ENCODE measurements around the gene GLP1R. TPM values are rescaled to one million over a fixed set of nuclear protein-coding genes. Genes with fewer than 3 reads are reported as not detected.

Gene GLP1R
- total RNA-seq, 4 donors from 2014 or later: not detected

DNA sequence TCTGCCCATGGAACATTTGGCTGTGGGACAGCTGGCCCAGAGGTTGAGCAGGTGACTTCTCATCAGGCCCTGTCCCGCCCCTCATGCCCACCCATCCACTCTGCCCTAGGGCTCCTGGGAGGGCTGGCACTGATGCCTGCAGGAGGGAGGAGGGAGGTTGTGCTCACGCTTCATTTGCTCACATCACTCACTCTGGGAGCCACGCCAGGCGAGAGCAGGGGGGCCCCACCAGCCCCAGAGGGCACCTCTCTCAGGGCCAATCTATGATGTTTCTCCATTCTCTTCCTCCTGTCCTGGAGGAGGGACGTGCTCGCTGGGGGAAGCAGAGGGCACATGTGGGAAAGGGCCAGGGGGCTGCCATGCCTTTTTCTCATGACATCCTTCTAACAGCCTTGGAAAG, 10.9 kb upstream of the GLP1R start:
- intact Hi-C loops (cut with DNase I): no loop called here
- Histone ChIP-seq H3K4me1 (no peaks in the 10 kb centered on the region), H3K27me3 (peaks cover 0 to 87% (median 3%) of the 10 kb centered on the region in 4 donors), H3K9me3 (no peaks in the 10 kb centered on the region), H3K27ac (replicated peaks in 1 of 4) (no peak overlapping the region), H3K36me3 (no peaks in the 10 kb centered on the region), H3K4me3 (no peak overlapping the region)
- DNase-seq (ENCODE audit: extremely low spot score): no peak
- TF ChIP-seq, protein P1, sequence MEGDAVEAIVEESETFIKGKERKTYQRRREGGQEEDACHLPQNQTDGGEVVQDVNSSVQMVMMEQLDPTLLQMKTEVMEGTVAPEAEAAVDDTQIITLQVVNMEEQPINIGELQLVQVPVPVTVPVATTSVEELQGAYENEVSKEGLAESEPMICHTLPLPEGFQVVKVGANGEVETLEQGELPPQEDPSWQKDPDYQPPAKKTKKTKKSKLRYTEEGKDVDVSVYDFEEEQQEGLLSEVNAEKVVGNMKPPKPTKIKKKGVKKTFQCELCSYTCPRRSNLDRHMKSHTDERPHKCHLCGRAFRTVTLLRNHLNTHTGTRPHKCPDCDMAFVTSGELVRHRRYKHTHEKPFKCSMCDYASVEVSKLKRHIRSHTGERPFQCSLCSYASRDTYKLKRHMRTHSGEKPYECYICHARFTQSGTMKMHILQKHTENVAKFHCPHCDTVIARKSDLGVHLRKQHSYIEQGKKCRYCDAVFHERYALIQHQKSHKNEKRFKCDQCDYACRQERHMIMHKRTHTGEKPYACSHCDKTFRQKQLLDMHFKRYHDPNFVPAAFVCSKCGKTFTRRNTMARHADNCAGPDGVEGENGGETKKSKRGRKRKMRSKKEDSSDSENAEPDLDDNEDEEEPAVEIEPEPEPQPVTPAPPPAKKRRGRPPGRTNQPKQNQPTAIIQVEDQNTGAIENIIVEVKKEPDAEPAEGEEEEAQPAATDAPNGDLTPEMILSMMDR (IDR thresholded peaks at IDR 0.05): no peak
- TF ChIP-seq POLR2AphosphoS5 (IDR thresholded peaks at IDR 0.05) (no peak), EP300 (IDR thresholded peaks at IDR 0.05) (no peak), POLR2A (IDR thresholded peaks at IDR 0.05; ENCODE audit: low read depth) (no peak)
- 71% methylated on average over 6 of the region's 6 CpGs for WGBS

DNA sequence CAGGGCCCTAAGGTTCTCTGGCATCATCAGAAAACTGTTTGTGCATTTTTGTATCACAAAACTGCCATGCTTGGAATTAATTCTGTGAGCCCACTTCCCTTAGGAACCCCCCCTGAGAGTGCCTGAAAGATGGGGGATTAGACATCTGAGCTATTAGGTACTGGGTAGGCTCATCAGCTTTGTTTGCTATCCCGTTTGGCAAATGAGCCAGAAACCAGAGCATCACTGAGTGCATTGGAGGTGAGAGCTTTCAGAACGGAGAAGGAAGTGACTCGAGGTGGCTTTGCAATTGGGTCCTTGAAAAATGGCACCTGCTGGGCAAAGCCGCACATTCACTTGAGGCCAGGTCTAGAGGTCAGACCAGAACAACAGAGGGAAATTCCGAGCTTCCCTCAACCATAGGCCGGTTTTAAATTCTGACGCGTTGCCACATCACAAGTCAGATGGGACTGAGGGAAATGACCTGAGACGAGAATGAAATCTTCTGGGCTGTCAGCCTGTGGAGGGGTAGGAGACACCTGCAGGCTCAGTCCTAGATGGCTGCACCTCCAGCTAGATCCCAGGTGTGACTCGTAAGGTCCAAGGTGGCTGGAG, 8.4 kb upstream of the GLP1R start:
- Histone ChIP-seq H3K4me3 (no peak overlapping the region), H3K27me3 (peaks cover 0 to 80% (median 3%) of the 10 kb centered on the region in 4 donors), H3K36me3 (no peaks in the 10 kb centered on the region), H3K9me3 (no peaks in the 10 kb centered on the region), H3K4me1 (no peaks in the 10 kb centered on the region), H3K27ac (replicated peaks in 1 of 4) (no peak overlapping the region)
- DNase-seq (ENCODE audit: extremely low spot score): no peak
- intact Hi-C loops (cut with DNase I): no loop called here
- 78% methylated on average over 10 of the region's 10 CpGs for WGBS
- no peak for TF ChIP-seq POLR2A (IDR thresholded peaks at IDR 0.05; ENCODE audit: low read depth)
- no peak for TF ChIP-seq POLR2AphosphoS5 (IDR thresholded peaks at IDR 0.05)
- TF ChIP-seq, protein P1 (IDR thresholded peaks at IDR 0.05): no peak
- TF ChIP-seq EP300 (IDR thresholded peaks at IDR 0.05): no peak

DNA sequence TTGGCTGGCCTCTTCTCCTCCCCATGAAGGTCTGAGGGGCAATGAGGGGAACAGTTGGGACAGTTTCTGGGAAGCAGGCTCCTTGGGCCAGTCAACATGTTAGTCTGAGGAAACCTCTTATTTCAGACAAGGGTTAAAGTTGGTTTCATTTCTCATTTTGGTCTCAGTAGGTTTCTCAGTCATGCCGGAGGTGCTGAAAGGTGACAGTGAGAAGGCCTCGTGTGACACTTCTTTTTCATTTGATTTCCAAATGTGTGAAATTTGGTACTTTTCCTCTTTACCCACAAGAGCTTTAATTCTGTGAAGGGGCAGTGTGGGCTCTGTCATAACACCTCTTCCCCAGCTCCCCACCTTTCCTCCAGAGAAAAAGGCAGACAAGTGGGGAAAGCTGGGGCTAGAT, 7.5 kb upstream of the GLP1R start:
- peaks cover 0 to 74% (median 3%) of the 10 kb centered on the region in 4 donors for H3K27me3 ChIP-seq
- intact Hi-C loops (cut with DNase I): no loop called here
- no peak for DNase-seq (ENCODE audit: extremely low spot score)
- no peaks in the 10 kb centered on the region for H3K36me3 ChIP-seq
- TF ChIP-seq POLR2A (IDR thresholded peaks at IDR 0.05; ENCODE audit: low read depth): no peak
- no peak for TF ChIP-seq POLR2AphosphoS5 (IDR thresholded peaks at IDR 0.05)
- no peak overlapping the region for H3K4me3 ChIP-seq
- H3K9me3 ChIP-seq: no peaks in the 10 kb centered on the region
- no peaks in the 10 kb centered on the region for H3K4me1 ChIP-seq
- H3K27ac ChIP-seq (replicated peaks in 1 of 4): no peak overlapping the region
- 72% methylated on average over 2 of the region's 2 CpGs for WGBS

DNA sequence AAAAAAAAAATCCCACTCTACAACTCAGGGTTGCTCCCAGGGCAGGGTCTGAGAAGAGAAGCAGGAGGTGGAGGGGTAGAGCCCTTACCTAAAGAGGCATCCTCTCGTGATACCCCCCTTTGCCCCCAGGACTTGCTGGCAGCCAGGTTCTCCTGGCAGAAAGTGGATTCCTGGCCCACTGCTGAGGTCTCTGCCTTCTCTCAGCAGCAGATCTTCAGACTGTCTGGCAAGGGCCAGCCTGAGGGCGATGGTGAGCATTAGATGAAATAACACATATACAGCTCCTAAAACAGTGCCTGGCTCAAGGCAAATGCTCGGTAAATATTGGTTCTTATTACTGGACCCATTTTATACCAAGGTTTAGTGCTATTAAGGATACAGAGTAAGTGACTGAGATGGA, 4.8 kb upstream of the GLP1R start:
- no peak for DNase-seq (ENCODE audit: extremely low spot score)
- Histone ChIP-seq H3K4me1 (peaks cover 4 to 6% (median 6%) of the 10 kb centered on the region in 4 donors), H3K9me3 (no peaks in the 10 kb centered on the region), H3K4me3 (no peak overlapping the region), H3K27me3 (peaks cover 4 to 73% (median 15%) of the 10 kb centered on the region in 4 donors), H3K27ac (replicated peaks in 1 of 4) (no peak overlapping the region), H3K36me3 (no peaks in the 10 kb centered on the region)
- intact Hi-C loops (cut with DNase I): no loop called here
- 87% methylated on average over 3 of the region's 3 CpGs for WGBS
- TF ChIP-seq POLR2AphosphoS5 (IDR thresholded peaks at IDR 0.05): no peak
- no peak for TF ChIP-seq EP300 (IDR thresholded peaks at IDR 0.05)
- no peak for TF ChIP-seq POLR2A (IDR thresholded peaks at IDR 0.05; ENCODE audit: low read depth)
- TF ChIP-seq, protein P1 (IDR thresholded peaks at IDR 0.05): no peak

DNA sequence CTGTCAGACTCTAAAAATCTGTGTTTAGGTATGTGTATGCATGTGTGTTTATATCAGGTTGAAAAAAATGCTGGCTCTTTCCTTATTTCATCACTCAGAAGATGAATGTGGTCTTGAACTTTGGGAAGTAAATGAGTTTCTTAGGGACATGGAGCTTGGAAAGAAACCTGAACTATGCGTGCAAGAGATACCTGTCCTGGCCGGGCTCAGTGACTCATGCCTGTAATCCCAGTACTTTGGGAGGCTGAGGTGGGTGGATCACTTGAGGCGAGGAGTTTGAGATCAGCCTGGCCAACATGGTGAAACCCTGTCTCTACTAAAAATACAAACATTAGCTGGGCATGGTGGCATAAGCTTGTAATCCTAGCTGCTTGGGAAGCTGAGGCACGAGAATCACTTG, 4.4 kb upstream of the GLP1R start:
- Histone ChIP-seq H3K27ac (replicated peaks in 1 of 4) (no peak overlapping the region), H3K27me3 (peaks cover 4 to 73% (median 19%) of the 10 kb centered on the region in 4 donors), H3K4me3 (no peak overlapping the region), H3K36me3 (no peaks in the 10 kb centered on the region), H3K4me1 (peaks cover 4 to 10% (median 10%) of the 10 kb centered on the region in 4 donors), H3K9me3 (no peaks in the 10 kb centered on the region)
- no peak for TF ChIP-seq EP300 (IDR thresholded peaks at IDR 0.05)
- TF ChIP-seq, protein P1 (IDR thresholded peaks at IDR 0.05): no peak
- no peak for TF ChIP-seq POLR2AphosphoS5 (IDR thresholded peaks at IDR 0.05)
- no peak for TF ChIP-seq POLR2A (IDR thresholded peaks at IDR 0.05; ENCODE audit: low read depth)
- DNase-seq (ENCODE audit: extremely low spot score): no peak
- intact Hi-C loops (cut with DNase I): no loop called here
- whole genome bisulfite sequencing: 72% methylated on average over 4 of the region's 4 CpGs

Measured in esophagus muscularis mucosa (tissue), 4 donors.